Ovary (tissue), 3 donors: ENCODE measurements around the gene GSK3A.

Source experiments
- CTCF ChIP-seq, 3 donors: fragments of 450-650 bp in 2 of 3; fragments of 200-600 bp in 1 of 3; IDR thresholded peaks; one replicate each; pipeline versions ENCODE4 v1.5.1 to v1.8.0; 2016 to 2022; ENCODE audit warnings: antibody characterized with exemption in 3 of 3, mild to moderate bottlenecking in 1 of 3
- EP300 ChIP-seq: sonication (generic); formaldehyde crosslinking; IDR thresholded peaks from one replicate; pipeline ENCODE4 v1.6.1; 2017; ENCODE audit warnings: antibody characterized with exemption
- donor health status: DM: no; HTN: no; CAD: no.

GRCh38 chr19:42226886-42227285 lies 15.5 kb downstream of the GSK3A start:
- TF ChIP-seq CTCF (IDR thresholded peaks at IDR 0.05) (no peak), EP300 (no peak)
